Fibroblast of lung (primary cell): ENCODE measurements around the gene UPF3A. TPM values are rescaled to one million over a fixed set of nuclear protein-coding genes. Genes with fewer than 3 reads are reported as not detected.
"Not testable (repeated sequence)": the region's sequence is repeated elsewhere in the genome, so short reads cannot be mapped to it uniquely, and the experiment has no call there.

ENCODE experiments used
- DNase-seq, 2 donors: peaks; one replicate each; pipeline versions ENCODE4 v3.0.0 to v3.0.0-alpha.2; 2010; ENCODE audit warnings: low read depth in 2 of 2
- H2AFZ ChIP-seq: 2 replicates; pipeline ENCODE4 v1.5.1; 2012; ENCODE audit warnings: low read length, control low read depth, inconsistent platforms
- H3K27ac ChIP-seq: 2 replicates; pipeline ENCODE4 v1.5.1; 2011; ENCODE audit warnings: low read length, control low read depth; ENCODE audit not compliant: insufficient read depth
- H3K27me3 ChIP-seq: 2 replicates; pipeline ENCODE4 v1.5.1; 2011; ENCODE audit warnings: mild to moderate bottlenecking, low read length; ENCODE audit not compliant: control insufficient read depth, insufficient read depth
- H3K36me3 ChIP-seq: 2 replicates; pipeline ENCODE4 v1.5.1; 2011; ENCODE audit warnings: low read length; ENCODE audit not compliant: control insufficient read depth, insufficient read depth
- H3K4me1 ChIP-seq: 2 replicates; pipeline ENCODE4 v1.5.1; 2011; ENCODE audit warnings: low read length; ENCODE audit not compliant: control insufficient read depth, insufficient read depth; ENCODE audit errors: extremely low read depth
- H3K4me2 ChIP-seq: 2 replicates; pipeline ENCODE4 v1.5.1; 2011; ENCODE audit warnings: low read length, control low read depth; ENCODE audit not compliant: insufficient read depth; ENCODE audit errors: extremely low read depth
- H3K4me3 ChIP-seq, 4 experiments: fragments of 200-600 bp in 1 of 4; sonication (generic) in 1 of 4; replicated peaks in 1 of 4; 2 replicates each; pipeline ENCODE4 v1.5.1; 2011 to 2016; ENCODE audit warnings: low read length in 4 of 4, low read depth in 3 of 4, mild to moderate bottlenecking in 3 of 4, control low read depth in 2 of 4, inconsistent platforms in 1 of 4, mixed read lengths in 1 of 4; ENCODE audit not compliant: insufficient read depth in 1 of 4; ENCODE audit errors: control extremely low read depth in 1 of 4
- H3K79me2 ChIP-seq: 2 replicates; pipeline ENCODE4 v1.5.1; 2012; ENCODE audit warnings: mild to moderate bottlenecking, low read length, inconsistent platforms; ENCODE audit not compliant: control insufficient read depth, insufficient read depth
- H3K9ac ChIP-seq: 2 replicates; pipeline ENCODE4 v1.5.1; 2011; ENCODE audit warnings: mild to moderate bottlenecking, low read length, control low read depth; ENCODE audit not compliant: insufficient read depth
- H3K9me3 ChIP-seq: 2 replicates; pipeline ENCODE4 v1.5.1; 2012; ENCODE audit warnings: low read depth, low read length; ENCODE audit not compliant: control insufficient read depth, insufficient read depth
- H4K20me1 ChIP-seq: 2 replicates; pipeline ENCODE4 v1.5.1; 2011; ENCODE audit warnings: low read length; ENCODE audit not compliant: control insufficient read depth, insufficient read depth; ENCODE audit errors: extremely low read depth
- CTCF ChIP-seq, 2 donors: IDR thresholded peaks in 1 of 2; conservative IDR thresholded peaks in 1 of 2; 1 replicate in 1 of 2; 2 replicates in 1 of 2; pipeline ENCODE4 v1.5.1; 2011 to 2012; ENCODE audit warnings: low read length in 2 of 2, control low read depth in 1 of 2, inconsistent platforms in 1 of 2, low read depth in 1 of 2, mild to moderate bottlenecking in 1 of 2
- EZH2 ChIP-seq: IDR thresholded peaks from 2 replicates; pipeline ENCODE4 v1.5.1; 2012; ENCODE audit warnings: low read length, control low read depth, mild to moderate bottlenecking; ENCODE audit errors: missing control alignments
- polyA plus RNA-seq, 2 donors: library from polyadenylated mRNA; depleted of rRNA in 1 of 2; stranded (reverse) in 1 of 2; unstranded in 1 of 2; fragments of >200 nt; gene quantifications; 2 replicates each; pipeline ENCODE4 v1.2.1, GENCODE V29; 2011 to 2012; ENCODE audit warnings: missing spikeins in 1 of 2
- total RNA-seq: library from RNA; depleted of rRNA; stranded (reverse); fragments of >200 nt; gene quantifications from 2 replicates; pipeline ENCODE4 v1.2.1, GENCODE V29; 2014

UPF3A gene
- total and polyA plus RNA-seq, 2 donors (not counting 1 experiment from before 2014, with no cell fraction given), result 27.6 to 40.5 TPM

- H3K27me3 ChIP-seq, result no peaks in the 10 kb centered on the region
- H2AFZ ChIP-seq, result no peak overlapping the region
- peak in 1 of 2 donors; percentile 23 for DNase-seq
- H3K9ac ChIP-seq, result no peak overlapping the region
- H3K9me3 ChIP-seq, result no peaks in the 10 kb centered on the region
- TF ChIP-seq CTCF (conservative IDR thresholded peaks at IDR 0.05 in 1 of 2, IDR thresholded peaks at IDR 0.05 in 1 of 2; ENCODE audit: low read depth in 1 of 2, low read length in 2 of 2) (no peak), EZH2 (no peak)
- H3K4me2 ChIP-seq, result no peak overlapping the region
- H3K4me3 ChIP-seq, result no peak overlapping the region
- no peaks in the 10 kb centered on the region for H3K4me1 ChIP-seq
- no peaks in the 10 kb centered on the region for H3K79me2 ChIP-seq
- H3K36me3 ChIP-seq, result peaks cover 22% of the 10 kb centered on the region
- H4K20me1 ChIP-seq, result no peaks in the 10 kb centered on the region
- H3K27ac ChIP-seq, result no peak overlapping the region
Measured at GRCh38 chr13:114261328-114261965, 20.0 kb upstream of the UPF3A start.

GRCh38 chr13:114263578-114263977 is 17.8 kb upstream of the UPF3A start:
- H3K27ac ChIP-seq, result no peak overlapping the region

GRCh38 chr13:114264313-114264712 is 17.1 kb upstream of the UPF3A start:
- not testable (repeated sequence) for H3K4me3 ChIP-seq, H3K79me2 ChIP-seq, H3K27me3 ChIP-seq, H3K9ac ChIP-seq, H3K27ac ChIP-seq, H3K9me3 ChIP-seq, H3K4me2 ChIP-seq, H4K20me1 ChIP-seq, H2AFZ ChIP-seq, H3K4me1 ChIP-seq
- peaks cover 22% of the 10 kb centered on the region for H3K36me3 ChIP-seq
- DNase-seq, result peak in 1 of 2 donors; percentile 18

More at GRCh38 chr13:114263578-114263977, 17.8 kb upstream of the UPF3A start:
- H3K4me2 ChIP-seq, result no peak overlapping the region
- H3K4me1 ChIP-seq, result no peaks in the 10 kb centered on the region
- no peak overlapping the region for H3K9ac ChIP-seq
- TF ChIP-seq EZH2, result no peak
- TF ChIP-seq CTCF (conservative IDR thresholded peaks at IDR 0.05 in 1 of 2, IDR thresholded peaks at IDR 0.05 in 1 of 2; ENCODE audit: low read depth in 1 of 2, low read length in 2 of 2), result no peak
- H2AFZ ChIP-seq, result no peak overlapping the region
- H4K20me1 ChIP-seq, result no peaks in the 10 kb centered on the region
- peak in 1 of 2 donors; percentile 54 for DNase-seq
- H3K79me2 ChIP-seq, result no peaks in the 10 kb centered on the region
- H3K27me3 ChIP-seq, result no peaks in the 10 kb centered on the region
- no peaks in the 10 kb centered on the region for H3K9me3 ChIP-seq
- peaks cover 21% of the 10 kb centered on the region for H3K36me3 ChIP-seq
- H3K4me3 ChIP-seq, result no peak overlapping the region
